HTERT RPE-1 (cell line): Measurements from ENCODE around the gene SAP130.

Experiments
- in situ Hi-C: fragments of 300-500 bp; cut with MboI; formaldehyde crosslinking; loops from 4 replicates; pipeline ENCODE4 v1.14.3; 2020; ENCODE audit warnings: low sequenced_read_pairs

Gene SAP130

GRCh38 chr2:128026448-128027277 is 1.2 kb downstream of the SAP130 start:
- in situ Hi-C loops = no loop called here

DNA sequence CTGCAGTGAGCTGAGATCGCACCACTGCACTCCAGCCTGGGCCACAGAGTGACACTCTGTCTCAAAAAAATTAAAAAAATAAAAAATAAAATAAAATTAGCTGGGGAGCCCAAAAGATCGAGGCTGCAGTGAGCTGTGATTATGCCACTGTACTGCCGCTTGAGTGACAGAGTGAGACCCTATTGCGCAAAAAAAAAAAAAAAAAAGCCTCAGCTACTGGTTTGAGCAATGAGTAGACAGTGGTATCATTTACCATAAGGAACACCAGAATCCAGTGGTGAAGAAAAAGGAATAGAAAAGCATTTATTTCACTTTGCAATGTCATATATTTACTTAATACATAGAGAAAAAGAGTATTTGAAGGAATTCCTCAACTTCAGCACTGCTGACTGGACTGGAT is 3.0 kb downstream of the SAP130 start:
- in situ Hi-C loops = no loop called here

- in situ Hi-C loops = no loop called here
Measured at GRCh38 chr2:128017561-128017960, 10.3 kb downstream of the SAP130 start.

DNA sequence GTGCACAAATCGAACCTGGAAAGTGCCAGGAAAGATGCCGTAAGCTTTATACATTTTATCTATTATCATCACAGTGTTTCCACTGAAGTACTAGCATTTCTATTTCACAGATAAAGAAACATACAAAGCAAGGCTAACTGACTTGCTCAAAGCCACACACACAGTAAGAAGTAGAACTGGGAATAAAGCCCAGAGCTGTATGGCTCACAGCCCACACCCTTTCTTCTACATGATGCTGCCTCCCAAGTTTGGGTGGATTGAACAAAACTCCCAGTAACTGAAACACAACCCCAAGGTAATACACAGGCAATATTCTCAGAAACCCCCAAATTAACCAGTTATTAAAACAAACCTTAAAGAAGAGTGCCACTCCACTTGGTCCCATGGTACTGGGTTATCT is 11.2 kb downstream of the SAP130 start:
- in situ Hi-C loops = no loop called here

- in situ Hi-C loops = no loop called here
Measured at GRCh38 chr2:128012698-128013097, 15.2 kb downstream of the SAP130 start.

DNA sequence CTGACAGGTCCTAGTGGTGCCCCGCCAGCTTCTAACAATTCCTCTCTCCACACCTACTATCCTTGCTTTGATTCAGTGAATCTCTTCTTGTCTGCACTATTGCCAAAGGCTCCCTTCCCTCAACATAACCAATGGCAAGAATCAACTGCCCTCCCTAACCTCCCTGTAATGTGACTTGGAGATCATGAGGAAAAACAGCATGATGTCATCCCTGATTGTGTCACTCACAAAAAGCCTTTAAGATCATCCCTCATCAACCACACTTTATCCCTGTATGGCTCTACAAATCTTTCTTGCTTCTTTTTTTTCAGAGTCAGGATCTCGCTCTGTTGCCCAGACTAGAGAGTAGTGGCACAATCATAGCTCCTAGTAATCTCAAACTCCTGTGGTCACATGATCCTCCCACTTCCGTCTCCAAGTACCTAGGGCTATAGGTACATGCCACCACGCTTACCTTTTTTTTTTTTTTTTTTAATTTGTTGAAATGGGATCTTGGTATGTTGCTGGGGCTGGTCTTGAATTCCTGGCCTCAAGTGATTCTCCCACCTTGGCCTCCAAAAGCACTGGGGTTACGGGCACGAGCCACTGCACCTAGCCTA is 19.7 kb downstream of the SAP130 start:
- in situ Hi-C loops = no loop called here

GRCh38 chr2:128004509-128004908 is 23.4 kb downstream of the SAP130 start:
- in situ Hi-C loops = no loop called here

GRCh38 chr2:128003463-128003862 is 24.4 kb downstream of the SAP130 start:
- in situ Hi-C loops = no loop called here

DNA sequence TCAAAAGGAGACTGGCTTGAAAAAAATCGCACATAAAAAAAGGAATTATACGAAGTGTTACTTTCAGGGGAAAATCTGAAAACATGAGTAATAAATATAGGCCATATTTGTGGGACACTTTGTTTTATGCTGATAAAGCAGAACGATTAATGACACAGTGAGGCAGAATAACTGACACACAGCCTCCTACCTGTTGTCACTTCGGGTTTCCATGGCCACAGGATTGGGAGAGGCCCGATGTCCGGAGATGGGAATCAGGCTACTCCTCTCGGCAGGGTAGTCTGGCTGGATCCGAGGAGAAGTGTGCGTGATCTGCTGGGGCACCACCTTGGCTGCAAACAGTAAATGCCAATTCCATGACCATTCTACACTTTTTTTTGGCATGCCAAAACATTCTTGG is 31.7 kb downstream of the SAP130 start:
- in situ Hi-C loops = no loop called here

GRCh38 chr2:127995725-127996124 is 32.1 kb downstream of the SAP130 start:
- in situ Hi-C loops = no loop called here

- in situ Hi-C loops = no loop called here
Measured at GRCh38 chr2:127993659-127994058, 34.2 kb downstream of the SAP130 start.

GRCh38 chr2:127991742-127992141 is 36.1 kb downstream of the SAP130 start:
- in situ Hi-C loops = no loop called here

DNA sequence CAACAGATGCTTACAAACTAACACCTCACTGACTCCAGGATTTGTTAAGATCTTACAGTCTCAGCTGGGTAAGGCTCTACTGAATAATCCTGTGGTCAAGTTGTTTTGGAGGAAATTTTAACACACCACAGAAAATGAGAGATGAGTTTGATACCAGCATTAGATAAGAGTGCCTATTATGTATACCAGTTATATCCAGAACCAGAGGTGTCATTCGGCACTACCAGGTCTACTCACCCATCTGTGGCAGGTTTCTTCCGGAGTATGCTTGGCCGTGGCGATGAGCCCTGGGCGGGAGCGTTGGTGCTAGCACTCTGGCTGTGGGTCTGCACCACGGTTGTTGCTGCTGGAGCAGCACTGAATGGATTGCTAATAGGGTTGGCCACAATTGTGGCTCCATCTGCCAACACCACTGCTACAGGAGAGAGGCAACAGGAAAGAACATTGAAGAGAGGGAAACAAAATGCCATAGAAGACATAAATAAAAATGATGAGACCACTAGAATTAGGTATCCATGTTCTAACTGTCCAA is 41.2 kb downstream of the SAP130 start:
- in situ Hi-C loops = no loop called here

DNA sequence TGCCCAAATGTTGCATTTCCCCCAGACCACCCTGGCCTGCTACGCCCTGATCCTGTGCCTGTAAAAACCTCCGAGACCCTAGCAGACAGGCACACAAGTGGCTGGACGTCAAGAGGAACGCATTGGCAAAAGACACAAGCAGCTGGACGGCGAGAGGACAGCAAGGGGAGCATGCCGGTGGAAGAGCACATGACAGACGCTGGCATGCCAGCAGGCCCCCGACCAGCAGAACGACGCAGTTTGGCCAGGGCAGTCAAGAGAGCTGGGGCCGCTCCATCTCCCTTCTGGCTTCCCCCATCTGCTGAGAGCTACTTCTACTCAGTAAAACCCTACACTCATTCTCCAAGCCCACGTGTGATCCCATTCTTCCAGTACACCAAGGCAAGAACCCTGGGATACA is 42.1 kb downstream of the SAP130 start:
- in situ Hi-C loops = no loop called here

GRCh38 chr2:127985026-127985734 is 42.7 kb downstream of the SAP130 start:
- in situ Hi-C loops = no loop called here

- in situ Hi-C loops = no loop called here
Measured at GRCh38 chr2:127984551-127984950, 43.3 kb downstream of the SAP130 start.

DNA sequence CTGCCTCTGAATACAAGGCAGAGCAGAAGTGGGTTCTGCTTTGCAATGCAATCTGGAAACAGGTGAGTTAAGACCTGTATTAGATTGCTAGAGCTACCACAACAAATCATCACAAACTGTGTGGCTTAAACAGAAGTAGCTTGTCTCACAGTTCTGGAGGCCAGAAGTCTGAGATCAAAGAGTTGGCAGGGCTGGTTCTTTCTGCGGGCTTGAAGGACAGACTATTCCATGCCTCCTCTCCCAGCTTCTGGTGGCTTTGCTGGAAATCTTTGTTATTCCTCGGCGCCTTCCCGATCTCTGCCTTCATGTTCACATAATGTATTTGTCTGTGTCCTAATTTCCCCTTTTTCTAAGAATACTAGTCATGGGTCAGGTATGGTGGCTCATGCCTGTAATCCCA is 58.4 kb downstream of the SAP130 start:
- in situ Hi-C loops = no loop called here

DNA sequence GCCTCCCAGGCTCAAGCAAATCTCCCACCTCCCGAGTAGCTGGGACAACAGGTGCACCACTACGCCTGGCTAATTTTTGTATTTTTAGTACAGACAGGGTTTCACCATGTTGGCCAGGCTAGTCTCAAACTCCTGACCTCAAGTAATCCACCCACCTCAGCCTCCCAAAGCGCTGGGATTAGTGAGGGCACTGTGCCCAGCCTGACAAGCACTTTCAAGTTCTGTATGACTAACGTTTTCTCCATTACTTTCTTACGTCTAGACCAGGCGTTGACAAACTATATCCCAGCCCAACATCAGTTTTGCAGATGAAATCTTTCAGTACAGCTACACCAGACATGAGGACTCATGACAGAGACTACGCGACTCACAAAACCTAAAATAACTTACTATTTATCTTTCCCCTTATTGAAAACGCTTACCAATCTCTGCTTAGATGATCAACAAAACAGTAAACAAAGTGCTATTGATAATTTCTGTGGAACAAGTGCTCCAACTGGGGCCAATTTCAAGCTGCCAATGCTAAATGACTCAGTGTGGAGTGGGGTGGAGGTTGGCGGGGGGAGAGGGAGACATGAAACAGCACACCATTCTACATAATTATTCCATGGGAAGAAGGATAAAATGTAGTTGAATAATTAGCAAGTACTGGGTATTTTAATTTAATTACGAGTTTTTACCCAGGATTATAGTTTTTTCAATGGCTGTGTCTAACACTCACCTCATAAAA is 59.1 kb downstream of the SAP130 start:
- in situ Hi-C loops = no loop called here

DNA sequence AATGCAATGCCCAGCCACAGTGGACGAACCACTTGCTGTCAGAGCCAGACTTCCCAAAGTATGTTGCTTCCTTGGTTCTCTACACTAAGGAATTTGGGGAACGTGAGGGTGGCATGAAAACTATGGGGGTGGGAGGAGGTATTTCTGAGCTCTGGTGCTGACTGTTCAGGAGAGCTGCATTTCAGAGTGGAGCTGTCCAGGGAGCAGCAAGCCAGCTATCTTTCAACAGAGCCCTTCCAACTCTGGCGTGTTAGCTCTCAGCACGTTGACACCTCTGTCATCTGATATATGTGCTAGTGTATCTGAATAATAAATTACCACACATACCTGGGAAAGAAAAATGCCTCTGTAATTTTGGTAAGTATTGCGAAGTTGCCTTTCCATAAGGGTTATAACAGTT is 66.1 kb downstream of the SAP130 start:
- in situ Hi-C loops = no loop called here

GRCh38 chr2:127957240-127957639 is 70.6 kb downstream of the SAP130 start:
- in situ Hi-C loops = no loop called here

DNA sequence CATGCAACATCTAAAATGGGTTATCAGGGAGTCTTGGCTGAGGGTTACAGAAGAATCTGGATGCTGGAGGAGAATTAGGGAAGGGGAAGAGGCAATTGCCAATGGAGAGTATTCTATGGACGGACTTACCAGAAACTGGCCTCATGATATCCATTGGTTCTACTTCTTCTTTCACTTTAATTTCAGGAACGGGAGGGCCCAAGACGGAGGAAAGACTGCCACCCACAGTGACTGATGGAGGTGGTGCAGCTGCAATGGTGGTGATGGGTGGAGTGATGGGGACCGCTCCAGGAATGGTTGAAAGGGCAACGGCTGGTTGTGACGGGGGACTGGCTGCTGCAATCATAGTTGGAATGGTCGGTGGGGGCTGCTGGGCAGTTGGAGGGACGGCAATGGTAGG is 73.0 kb downstream of the SAP130 start:
- in situ Hi-C loops = no loop called here
